Retinal pigment epithelial cell (primary cell): Measurements from ENCODE around the gene PTMS.

Experiments
- DNase-seq: peaks from one replicate; pipeline ENCODE4 v3.0.0-alpha.2; 2010; ENCODE audit warnings: low read depth
- H3K4me3 ChIP-seq: 2 replicates; pipeline ENCODE4 v1.5.1; 2011; ENCODE audit warnings: mild to moderate bottlenecking, low read length, control low read depth, moderate library complexity
- TF ChIP-seq, protein P1 (sequence below): conservative IDR thresholded peaks from 2 replicates; pipeline ENCODE4 v1.5.1; 2011; ENCODE audit warnings: low read depth, low read length, control low read depth, inconsistent platforms

PTMS gene

DNA sequence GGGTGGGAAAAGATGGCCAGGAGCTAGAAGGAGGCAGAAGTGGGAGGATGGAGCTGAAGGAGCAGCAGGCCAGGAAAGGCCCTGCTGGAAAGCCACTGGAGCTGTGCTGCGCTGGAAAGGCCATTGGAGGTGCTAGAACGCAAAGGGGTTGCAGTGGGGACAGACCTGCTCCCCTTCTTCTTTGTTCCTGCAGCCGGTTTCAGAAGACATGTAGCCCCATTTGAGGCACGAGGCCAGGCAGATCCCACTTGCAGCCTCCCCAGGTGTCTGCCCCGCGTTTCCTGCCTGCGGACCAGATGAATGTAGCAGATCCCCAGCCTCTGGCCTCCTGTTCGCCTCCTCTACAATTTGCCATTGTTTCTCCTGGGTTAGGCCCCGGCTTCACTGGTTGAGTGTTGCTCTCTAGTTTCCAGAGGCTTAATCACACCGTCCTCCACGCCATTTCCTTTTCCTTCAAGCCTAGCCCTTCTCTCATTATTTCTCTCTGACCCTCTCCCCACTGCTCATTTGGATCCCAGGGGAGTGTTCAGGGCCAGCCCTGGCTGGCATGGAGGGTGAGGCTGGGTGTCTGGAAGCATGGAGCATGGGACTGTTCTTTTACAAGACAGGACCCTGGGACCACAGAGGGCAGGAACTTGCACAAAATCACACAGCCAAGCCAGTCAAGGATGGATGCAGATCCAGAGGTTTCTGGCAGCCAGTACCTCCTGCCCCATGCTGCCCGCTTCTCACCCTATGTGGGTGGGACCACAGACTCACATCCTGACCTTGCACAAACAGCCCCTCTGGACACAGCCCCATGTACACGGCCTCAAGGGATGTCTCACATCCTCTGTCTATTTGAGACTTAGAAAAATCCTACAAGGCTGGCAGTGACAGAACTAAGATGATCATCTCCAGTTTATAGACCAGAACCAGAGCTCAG, 53.2 kb downstream of the PTMS start:
- TF ChIP-seq, protein P1, sequence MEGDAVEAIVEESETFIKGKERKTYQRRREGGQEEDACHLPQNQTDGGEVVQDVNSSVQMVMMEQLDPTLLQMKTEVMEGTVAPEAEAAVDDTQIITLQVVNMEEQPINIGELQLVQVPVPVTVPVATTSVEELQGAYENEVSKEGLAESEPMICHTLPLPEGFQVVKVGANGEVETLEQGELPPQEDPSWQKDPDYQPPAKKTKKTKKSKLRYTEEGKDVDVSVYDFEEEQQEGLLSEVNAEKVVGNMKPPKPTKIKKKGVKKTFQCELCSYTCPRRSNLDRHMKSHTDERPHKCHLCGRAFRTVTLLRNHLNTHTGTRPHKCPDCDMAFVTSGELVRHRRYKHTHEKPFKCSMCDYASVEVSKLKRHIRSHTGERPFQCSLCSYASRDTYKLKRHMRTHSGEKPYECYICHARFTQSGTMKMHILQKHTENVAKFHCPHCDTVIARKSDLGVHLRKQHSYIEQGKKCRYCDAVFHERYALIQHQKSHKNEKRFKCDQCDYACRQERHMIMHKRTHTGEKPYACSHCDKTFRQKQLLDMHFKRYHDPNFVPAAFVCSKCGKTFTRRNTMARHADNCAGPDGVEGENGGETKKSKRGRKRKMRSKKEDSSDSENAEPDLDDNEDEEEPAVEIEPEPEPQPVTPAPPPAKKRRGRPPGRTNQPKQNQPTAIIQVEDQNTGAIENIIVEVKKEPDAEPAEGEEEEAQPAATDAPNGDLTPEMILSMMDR = no peak
- DNase-seq = no peak
- no peak overlapping the region for H3K4me3 ChIP-seq

DNA sequence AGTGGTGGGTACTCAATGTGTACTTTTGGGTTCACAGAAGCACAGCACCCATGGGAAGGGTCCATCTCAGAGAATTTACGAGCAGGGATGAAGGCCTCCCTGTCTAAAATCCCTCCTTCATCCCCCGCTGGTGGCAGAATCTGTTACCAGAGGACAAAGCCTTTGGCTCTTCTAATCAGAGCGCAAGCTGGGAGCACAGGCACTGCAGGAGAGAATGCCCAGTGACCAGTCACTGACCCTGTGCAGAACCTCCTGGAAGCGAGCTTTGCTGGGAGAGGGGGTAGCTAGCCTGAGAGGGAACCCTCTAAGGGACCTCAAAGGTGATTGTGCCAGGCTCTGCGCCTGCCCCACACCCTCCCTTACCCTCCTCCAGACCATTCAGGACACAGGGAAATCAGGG, 54.0 kb downstream of the PTMS start:
- DNase-seq = no peak
- H3K4me3 ChIP-seq = no peak overlapping the region
- TF ChIP-seq, protein P1 = no peak
